ENCODE measurements around the gene PTDSS2.

DNA sequence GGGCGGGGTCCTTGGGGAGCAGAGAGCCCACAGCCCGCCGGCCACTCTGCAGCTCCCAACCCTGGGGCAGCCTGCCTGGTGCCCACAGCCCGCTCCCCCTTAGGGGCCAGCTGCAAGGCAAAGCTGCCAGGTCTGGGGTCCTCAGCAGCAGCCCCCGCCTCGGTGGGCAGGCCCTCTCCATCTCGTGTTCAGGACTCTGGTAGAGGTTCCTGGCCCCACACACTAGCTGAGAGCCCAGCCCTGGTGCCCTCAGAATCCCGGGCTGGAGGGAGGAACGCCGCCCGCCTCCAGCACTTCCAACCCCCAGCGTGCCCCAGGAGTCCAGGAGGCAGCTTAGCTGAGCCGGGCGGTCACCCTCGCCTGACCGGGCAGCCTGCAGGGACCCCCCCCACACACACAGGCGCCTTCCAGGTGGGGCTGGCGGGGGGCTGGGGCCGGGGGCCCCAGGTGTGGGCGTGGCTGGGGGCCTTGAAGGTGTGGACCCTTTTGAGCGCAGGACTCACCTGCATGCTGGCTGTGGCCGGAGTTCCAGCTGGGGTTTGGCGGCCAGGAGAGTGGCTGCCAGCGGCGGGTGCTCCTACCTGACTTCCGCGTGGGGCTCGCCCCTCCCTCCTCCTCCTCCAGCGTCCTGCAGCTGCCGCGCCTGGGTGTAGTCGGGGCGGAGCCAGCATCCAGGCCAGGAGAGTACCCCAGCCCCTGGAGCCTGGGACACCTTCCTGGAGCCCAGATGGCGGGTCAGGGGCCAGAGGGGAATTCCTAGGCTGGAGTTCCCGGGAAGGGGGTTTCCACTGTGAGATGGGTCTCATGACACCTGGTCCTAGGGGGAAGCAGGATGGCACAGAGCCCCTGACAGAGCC lies 8.4 kb upstream of the PTDSS2 start, which contains the start of gene ANO9:
- no peak for TF ChIP-seq SP1 (CRISPR knock-in tag; IDR thresholded peaks at IDR 0.05)
- no peak for TF ChIP-seq TAF1 (IDR thresholded peaks at IDR 0.05; ENCODE audit: control insufficient read depth, extremely low read depth, insufficient read depth, low read length, severe bottlenecking)
- TF ChIP-seq, protein P1, sequence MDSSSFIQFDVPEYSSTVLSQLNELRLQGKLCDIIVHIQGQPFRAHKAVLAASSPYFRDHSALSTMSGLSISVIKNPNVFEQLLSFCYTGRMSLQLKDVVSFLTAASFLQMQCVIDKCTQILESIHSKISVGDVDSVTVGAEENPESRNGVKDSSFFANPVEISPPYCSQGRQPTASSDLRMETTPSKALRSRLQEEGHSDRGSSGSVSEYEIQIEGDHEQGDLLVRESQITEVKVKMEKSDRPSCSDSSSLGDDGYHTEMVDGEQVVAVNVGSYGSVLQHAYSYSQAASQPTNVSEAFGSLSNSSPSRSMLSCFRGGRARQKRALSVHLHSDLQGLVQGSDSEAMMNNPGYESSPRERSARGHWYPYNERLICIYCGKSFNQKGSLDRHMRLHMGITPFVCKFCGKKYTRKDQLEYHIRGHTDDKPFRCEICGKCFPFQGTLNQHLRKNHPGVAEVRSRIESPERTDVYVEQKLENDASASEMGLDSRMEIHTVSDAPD (CRISPR knock-in tag; IDR thresholded peaks at IDR 0.05) = no peak
- TF ChIP-seq, protein P2, sequence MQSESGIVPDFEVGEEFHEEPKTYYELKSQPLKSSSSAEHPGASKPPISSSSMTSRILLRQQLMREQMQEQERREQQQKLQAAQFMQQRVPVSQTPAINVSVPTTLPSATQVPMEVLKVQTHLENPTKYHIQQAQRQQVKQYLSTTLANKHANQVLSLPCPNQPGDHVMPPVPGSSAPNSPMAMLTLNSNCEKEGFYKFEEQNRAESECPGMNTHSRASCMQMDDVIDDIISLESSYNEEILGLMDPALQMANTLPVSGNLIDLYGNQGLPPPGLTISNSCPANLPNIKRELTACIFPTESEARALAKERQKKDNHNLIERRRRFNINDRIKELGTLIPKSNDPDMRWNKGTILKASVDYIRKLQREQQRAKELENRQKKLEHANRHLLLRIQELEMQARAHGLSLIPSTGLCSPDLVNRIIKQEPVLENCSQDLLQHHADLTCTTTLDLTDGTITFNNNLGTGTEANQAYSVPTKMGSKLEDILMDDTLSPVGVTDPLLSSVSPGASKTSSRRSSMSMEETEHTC (IDR thresholded peaks at IDR 0.05) = no peak
- TF ChIP-seq RNF2 (IDR thresholded peaks at IDR 0.05) = no peak
- TF ChIP-seq, protein P3, sequence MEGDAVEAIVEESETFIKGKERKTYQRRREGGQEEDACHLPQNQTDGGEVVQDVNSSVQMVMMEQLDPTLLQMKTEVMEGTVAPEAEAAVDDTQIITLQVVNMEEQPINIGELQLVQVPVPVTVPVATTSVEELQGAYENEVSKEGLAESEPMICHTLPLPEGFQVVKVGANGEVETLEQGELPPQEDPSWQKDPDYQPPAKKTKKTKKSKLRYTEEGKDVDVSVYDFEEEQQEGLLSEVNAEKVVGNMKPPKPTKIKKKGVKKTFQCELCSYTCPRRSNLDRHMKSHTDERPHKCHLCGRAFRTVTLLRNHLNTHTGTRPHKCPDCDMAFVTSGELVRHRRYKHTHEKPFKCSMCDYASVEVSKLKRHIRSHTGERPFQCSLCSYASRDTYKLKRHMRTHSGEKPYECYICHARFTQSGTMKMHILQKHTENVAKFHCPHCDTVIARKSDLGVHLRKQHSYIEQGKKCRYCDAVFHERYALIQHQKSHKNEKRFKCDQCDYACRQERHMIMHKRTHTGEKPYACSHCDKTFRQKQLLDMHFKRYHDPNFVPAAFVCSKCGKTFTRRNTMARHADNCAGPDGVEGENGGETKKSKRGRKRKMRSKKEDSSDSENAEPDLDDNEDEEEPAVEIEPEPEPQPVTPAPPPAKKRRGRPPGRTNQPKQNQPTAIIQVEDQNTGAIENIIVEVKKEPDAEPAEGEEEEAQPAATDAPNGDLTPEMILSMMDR (IDR thresholded peaks at IDR 0.05 in 2 of 3, conservative IDR thresholded peaks at IDR 0.05 in 1 of 3; ENCODE audit: insufficient read depth in 2 of 3, low read depth in 1 of 3, low read length in 3 of 3) = no peak
- TF ChIP-seq, protein P4, sequence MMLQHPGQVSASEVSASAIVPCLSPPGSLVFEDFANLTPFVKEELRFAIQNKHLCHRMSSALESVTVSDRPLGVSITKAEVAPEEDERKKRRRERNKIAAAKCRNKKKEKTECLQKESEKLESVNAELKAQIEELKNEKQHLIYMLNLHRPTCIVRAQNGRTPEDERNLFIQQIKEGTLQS (IDR thresholded peaks at IDR 0.05) = no peak
- TF ChIP-seq, protein P4 (CRISPR knock-in tag; conservative IDR thresholded peaks at IDR 0.05) = no peak
- TF ChIP-seq ZNF174 (CRISPR knock-in tag; IDR thresholded peaks at IDR 0.05) = no peak
- TF ChIP-seq, protein P5, sequence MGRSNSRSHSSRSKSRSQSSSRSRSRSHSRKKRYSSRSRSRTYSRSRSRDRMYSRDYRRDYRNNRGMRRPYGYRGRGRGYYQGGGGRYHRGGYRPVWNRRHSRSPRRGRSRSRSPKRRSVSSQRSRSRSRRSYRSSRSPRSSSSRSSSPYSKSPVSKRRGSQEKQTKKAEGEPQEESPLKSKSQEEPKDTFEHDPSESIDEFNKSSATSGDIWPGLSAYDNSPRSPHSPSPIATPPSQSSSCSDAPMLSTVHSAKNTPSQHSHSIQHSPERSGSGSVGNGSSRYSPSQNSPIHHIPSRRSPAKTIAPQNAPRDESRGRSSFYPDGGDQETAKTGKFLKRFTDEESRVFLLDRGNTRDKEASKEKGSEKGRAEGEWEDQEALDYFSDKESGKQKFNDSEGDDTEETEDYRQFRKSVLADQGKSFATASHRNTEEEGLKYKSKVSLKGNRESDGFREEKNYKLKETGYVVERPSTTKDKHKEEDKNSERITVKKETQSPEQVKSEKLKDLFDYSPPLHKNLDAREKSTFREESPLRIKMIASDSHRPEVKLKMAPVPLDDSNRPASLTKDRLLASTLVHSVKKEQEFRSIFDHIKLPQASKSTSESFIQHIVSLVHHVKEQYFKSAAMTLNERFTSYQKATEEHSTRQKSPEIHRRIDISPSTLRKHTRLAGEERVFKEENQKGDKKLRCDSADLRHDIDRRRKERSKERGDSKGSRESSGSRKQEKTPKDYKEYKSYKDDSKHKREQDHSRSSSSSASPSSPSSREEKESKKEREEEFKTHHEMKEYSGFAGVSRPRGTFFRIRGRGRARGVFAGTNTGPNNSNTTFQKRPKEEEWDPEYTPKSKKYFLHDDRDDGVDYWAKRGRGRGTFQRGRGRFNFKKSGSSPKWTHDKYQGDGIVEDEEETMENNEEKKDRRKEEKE (IDR thresholded peaks at IDR 0.05; ENCODE audit: borderline replicate concordance in 1 of 2, control insufficient read depth in 1 of 2, low read depth in 2 of 2, low read length in 1 of 2) = no peak
- no peak for TF ChIP-seq NR3C1 (CRISPR knock-in tag; IDR thresholded peaks at IDR 0.05)
